Gastroesophageal sphincter (tissue), 4 donors: Measurements from ENCODE around the gene MESD. TPM values are rescaled to one million over a fixed set of nuclear protein-coding genes. Genes with fewer than 3 reads are reported as not detected.

ENCODE experiments used
- ATAC-seq: fragments of 150-250 bp; one replicate; pipeline ENCODE4 v1.9.1; 2016; ENCODE audit warnings: mild to moderate bottlenecking, moderate library complexity
- H3K27ac ChIP-seq, 4 donors: fragments of 200-600 bp; sonication (generic) in 3 of 4; 1 replicate in 3 of 4; 2 replicates in 1 of 4; pipeline ENCODE4 v1.5.1; 2016 to 2019
- H3K27me3 ChIP-seq: fragments of 200-600 bp; sonication (generic); one replicate; pipeline ENCODE4 v1.5.1; 2019
- H3K36me3 ChIP-seq, 2 donors: fragments of 200-600 bp; sonication (generic); one replicate each; pipeline ENCODE4 v1.5.1; 2019; ENCODE audit warnings: control low read depth in 1 of 2
- H3K4me1 ChIP-seq, 3 donors: fragments of 200-600 bp; sonication (generic); 1 replicate in 2 of 3; 2 replicates in 1 of 3; pipeline ENCODE4 v1.5.1; 2016 to 2019; ENCODE audit warnings: control low read depth in 2 of 3
- H3K4me3 ChIP-seq, 2 donors: fragments of 200-600 bp; sonication (generic); one replicate each; pipeline ENCODE4 v1.5.1; 2019; ENCODE audit warnings: mild to moderate bottlenecking in 1 of 2, moderate library complexity in 1 of 2
- H3K9me3 ChIP-seq, 3 donors: fragments of 200-600 bp; sonication (generic); one replicate each; pipeline ENCODE4 v1.5.1; 2017 to 2019; ENCODE audit warnings: control low read depth in 2 of 3
- CTCF ChIP-seq, 4 experiments: fragments of 200-600 bp in 2 of 4; fragments of 450-650 bp in 2 of 4; sonication (generic) in 1 of 4; IDR thresholded peaks; one replicate each; pipeline ENCODE4 v1.5.1; 2017 to 2019; ENCODE audit warnings: antibody characterized with exemption in 4 of 4, mild to moderate bottlenecking in 2 of 4, moderate library complexity in 2 of 4
- EP300 ChIP-seq: sonication (generic); formaldehyde crosslinking; IDR thresholded peaks from one replicate; pipeline ENCODE4 v1.6.1; 2017; ENCODE audit warnings: antibody characterized with exemption, mild to moderate bottlenecking
- POLR2A ChIP-seq, 2 donors: fragments of 450-650 bp; IDR thresholded peaks; one replicate each; pipeline ENCODE4 v1.6.1; 2017; ENCODE audit warnings: antibody characterized with exemption in 2 of 2, mild to moderate bottlenecking in 2 of 2, moderate library complexity in 1 of 2
- POLR2AphosphoS5 ChIP-seq: sonication (generic); formaldehyde crosslinking; IDR thresholded peaks from one replicate; pipeline ENCODE4 v1.6.1; 2017; ENCODE audit warnings: antibody characterized with exemption
- WGBS, 2 donors: methylation state at CpG; one replicate each; pipeline ENCODE4 v1.1.5; 2018; ENCODE audit warnings: low coverage in 1 of 2; 5-methylcytosine and 5-hydroxymethylcytosine counted together
- total RNA-seq, 4 donors: library from RNA; depleted of rRNA; stranded (reverse); fragments of >200 nt; gene quantifications; one replicate each; pipeline ENCODE4 v1.1.0, GENCODE V29; 2016

Gene MESD
- total RNA-seq, 4 donors from 2014 or later: 16.2 to 26.9 (median 20.1) TPM

- 64 to 86% methylated on average over 1 to 2 of the region's 2 CpGs for WGBS, 2 donors
- no peak for ATAC-seq
- H3K27me3 ChIP-seq: no peaks in the 10 kb centered on the region
- no peak for TF ChIP-seq EP300
- TF ChIP-seq POLR2AphosphoS5: no peak
- no peak for TF ChIP-seq CTCF (IDR thresholded peaks at IDR 0.05)
- no peak for TF ChIP-seq POLR2A (IDR thresholded peaks at IDR 0.05)
- H3K4me3 ChIP-seq: no peak overlapping the region
- H3K9me3 ChIP-seq: no peaks in the 10 kb centered on the region
- no peak overlapping the region for H3K27ac ChIP-seq
- H3K4me1 ChIP-seq: peaks cover 0 to 43% (median 9%) of the 10 kb centered on the region in 3 donors
- H3K36me3 ChIP-seq: peaks cover 0 to 52% of the 10 kb centered on the region in 2 donors
Observed at GRCh38 chr15:80982205-80982604, 7.4 kb downstream of the MESD start.

- H3K4me3 ChIP-seq: no peak overlapping the region
- no peak for ATAC-seq
- H3K36me3 ChIP-seq: peaks cover 0 to 64% of the 10 kb centered on the region in 2 donors
- H3K27ac ChIP-seq: no peak overlapping the region
- 65 to 79% methylated on average over 8 of the region's 8 CpGs for whole genome bisulfite sequencing, 2 donors
- no peak for TF ChIP-seq CTCF (IDR thresholded peaks at IDR 0.05)
- TF ChIP-seq EP300: no peak
- no peak for TF ChIP-seq POLR2A (IDR thresholded peaks at IDR 0.05)
- no peak for TF ChIP-seq POLR2AphosphoS5
- H3K9me3 ChIP-seq: no peaks in the 10 kb centered on the region
- H3K4me1 ChIP-seq: peaks cover 0 to 33% (median 4%) of the 10 kb centered on the region in 3 donors
- H3K27me3 ChIP-seq: no peaks in the 10 kb centered on the region
Observed at GRCh38 chr15:80979538-80980200, 9.9 kb downstream of the MESD start.

GRCh38 chr15:80978685-80979329 lies 10.8 kb downstream of the MESD start:
- no peak for ATAC-seq
- WGBS, 2 donors: 84 to 88% methylated on average over 5 to 7 of the region's 7 CpGs
- no peaks in the 10 kb centered on the region for H3K27me3 ChIP-seq
- no peak overlapping the region for H3K4me3 ChIP-seq
- H3K27ac ChIP-seq: no peak overlapping the region
- TF ChIP-seq POLR2AphosphoS5 (no peak), POLR2A (IDR thresholded peaks at IDR 0.05) (no peak), EP300 (no peak), CTCF (IDR thresholded peaks at IDR 0.05) (no peak)
- H3K4me1 ChIP-seq: peaks cover 0 to 33% (median 4%) of the 10 kb centered on the region in 3 donors
- no peaks in the 10 kb centered on the region for H3K9me3 ChIP-seq
- peaks cover 0 to 64% of the 10 kb centered on the region in 2 donors for H3K36me3 ChIP-seq

GRCh38 chr15:80977627-80978036 lies 12.0 kb downstream of the MESD start:
- peak overlapping the region in 1 of 4 donors; percentile 22 for H3K27ac ChIP-seq
- WGBS, 2 donors: 31 to 37% methylated on average over 3 to 5 of the region's 7 CpGs
- peak; percentile 84 for ATAC-seq

More at GRCh38 chr15:80977627-80978036, 12.0 kb downstream of the MESD start:
- Histone ChIP-seq H3K27me3 (no peaks in the 10 kb centered on the region), H3K4me1 (peaks cover 0 to 39% (median 4%) of the 10 kb centered on the region in 3 donors), H3K36me3 (peaks cover 0 to 73% of the 10 kb centered on the region in 2 donors), H3K9me3 (no peaks in the 10 kb centered on the region), H3K4me3 (no peak overlapping the region)
- TF ChIP-seq POLR2A (IDR thresholded peaks at IDR 0.05): no peak
- no peak for TF ChIP-seq EP300
- peak in 3 of 4 experiments; percentile 35 to 64 (median 50) for TF ChIP-seq CTCF (IDR thresholded peaks at IDR 0.05)
- no peak for TF ChIP-seq POLR2AphosphoS5
